SK-N-SH treated with all-trans-retinoic acid at 6 μM for 48 hours (cell line): Measurements from ENCODE around the gene HCK.

Source experiments
- CSDC2 ChIP-seq: fragments of 250-450 bp; sonication (Bioruptor Pico); IDR thresholded peaks from 2 replicates; pipeline ENCODE4 v1.5.0; 2020; ENCODE audit warnings: mild to moderate bottlenecking, moderate library complexity
- CSRNP3 ChIP-seq: fragments of 250-450 bp; sonication (Bioruptor Pico); IDR thresholded peaks from 2 replicates; pipeline ENCODE4 v1.5.1; 2021; ENCODE audit warnings: mild to moderate bottlenecking, moderate library complexity
- ESRRG ChIP-seq: fragments of 250-450 bp; sonication (Bioruptor Pico); IDR thresholded peaks from 2 replicates; pipeline ENCODE4 v1.6.1; 2021; ENCODE audit warnings: mild to moderate bottlenecking
- GLIS3 ChIP-seq: fragments of 250-450 bp; sonication (Bioruptor Pico); IDR thresholded peaks from 2 replicates; pipeline ENCODE4 v1.5.0; 2020; ENCODE audit warnings: mild to moderate bottlenecking, moderate library complexity
- ISL1 ChIP-seq: fragments of 250-450 bp; sonication (Bioruptor Pico); IDR thresholded peaks from 2 replicates; pipeline ENCODE4 v2.1.2; 2022; ENCODE audit warnings: mild to moderate bottlenecking, moderate library complexity
- PPARA ChIP-seq: fragments of 250-450 bp; sonication (Bioruptor Pico); IDR thresholded peaks from 2 replicates; pipeline ENCODE4 v1.5.0; 2020; ENCODE audit warnings: mild to moderate bottlenecking, borderline replicate concordance
- RARB ChIP-seq: fragments of 250-450 bp; sonication (Bioruptor Pico); IDR thresholded peaks from 2 replicates; pipeline ENCODE4 v1.8.0; 2021; ENCODE audit warnings: mild to moderate bottlenecking, moderate library complexity
- SNAI2 ChIP-seq: fragments of 250-450 bp; sonication (Bioruptor Pico); IDR thresholded peaks from 2 replicates; pipeline ENCODE4 v1.5.0; 2020; ENCODE audit warnings: mild to moderate bottlenecking, moderate library complexity
- TCF4 ChIP-seq: fragments of 250-450 bp; sonication (Bioruptor Pico); IDR thresholded peaks from 2 replicates; pipeline ENCODE4 v1.8.0; 2021; ENCODE audit warnings: mild to moderate bottlenecking, moderate library complexity, borderline replicate concordance
- TSHZ2 ChIP-seq: fragments of 250-450 bp; sonication (Bioruptor Pico); IDR thresholded peaks from 2 replicates; pipeline ENCODE4 v1.5.0; 2020; ENCODE audit warnings: mild to moderate bottlenecking, moderate library complexity
- ZNF565 ChIP-seq: fragments of 450-650 bp; formaldehyde crosslinking; conservative IDR thresholded peaks from 2 replicates; pipeline ENCODE4 v1.5.0; 2020; ENCODE audit warnings: low read depth, mild to moderate bottlenecking, moderate library complexity
- ZNF70 ChIP-seq: fragments of 450-650 bp; formaldehyde crosslinking; IDR thresholded peaks from 2 replicates; pipeline ENCODE4 v1.5.0; 2020; ENCODE audit warnings: mild to moderate bottlenecking, moderate library complexity
- TF ChIP-seq, protein P1 (sequence below): fragments of 250-450 bp; sonication (Bioruptor Pico); IDR thresholded peaks from 2 replicates; pipeline ENCODE4 v1.8.0; 2020; ENCODE audit warnings: mild to moderate bottlenecking, moderate library complexity, borderline replicate concordance

- no peak for TF ChIP-seq SNAI2 (CRISPR knock-in tag)
- no peak for TF ChIP-seq TCF4 (CRISPR knock-in tag)
- TF ChIP-seq TSHZ2: no peak
- TF ChIP-seq, protein P1, sequence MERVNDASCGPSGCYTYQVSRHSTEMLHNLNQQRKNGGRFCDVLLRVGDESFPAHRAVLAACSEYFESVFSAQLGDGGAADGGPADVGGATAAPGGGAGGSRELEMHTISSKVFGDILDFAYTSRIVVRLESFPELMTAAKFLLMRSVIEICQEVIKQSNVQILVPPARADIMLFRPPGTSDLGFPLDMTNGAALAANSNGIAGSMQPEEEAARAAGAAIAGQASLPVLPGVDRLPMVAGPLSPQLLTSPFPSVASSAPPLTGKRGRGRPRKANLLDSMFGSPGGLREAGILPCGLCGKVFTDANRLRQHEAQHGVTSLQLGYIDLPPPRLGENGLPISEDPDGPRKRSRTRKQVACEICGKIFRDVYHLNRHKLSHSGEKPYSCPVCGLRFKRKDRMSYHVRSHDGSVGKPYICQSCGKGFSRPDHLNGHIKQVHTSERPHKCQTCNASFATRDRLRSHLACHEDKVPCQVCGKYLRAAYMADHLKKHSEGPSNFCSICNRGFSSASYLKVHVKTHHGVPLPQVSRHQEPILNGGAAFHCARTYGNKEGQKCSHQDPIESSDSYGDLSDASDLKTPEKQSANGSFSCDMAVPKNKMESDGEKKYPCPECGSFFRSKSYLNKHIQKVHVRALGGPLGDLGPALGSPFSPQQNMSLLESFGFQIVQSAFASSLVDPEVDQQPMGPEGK: no peak
- no peak for TF ChIP-seq RARB (CRISPR knock-in tag)
- no peak for TF ChIP-seq ESRRG
- TF ChIP-seq ISL1 (CRISPR knock-in tag): no peak
- TF ChIP-seq ZNF70: no peak
- no peak for TF ChIP-seq ZNF565 (CRISPR knock-in tag)
- TF ChIP-seq CSDC2 (CRISPR knock-in tag): no peak
- TF ChIP-seq CSRNP3: no peak
- no peak for TF ChIP-seq PPARA (CRISPR knock-in tag)
- no peak for TF ChIP-seq GLIS3
Measured at GRCh38 chr20:32010101-32010500, 41.9 kb upstream of the HCK start, which contains the start of gene CCM2L.
